GM12892 (cell line): ENCODE measurements around the gene GRK3.

Experiments
- POLR2A ChIP-seq: IDR thresholded peaks from 2 replicates; pipeline ENCODE4 v1.6.1; 2011; ENCODE audit warnings: low read depth, low read length, control low read depth
- POLR2AphosphoS5 ChIP-seq: IDR thresholded peaks from 2 replicates; pipeline ENCODE4 v1.6.1; 2011; ENCODE audit warnings: low read depth, low read length, control low read depth
- TAF1 ChIP-seq: IDR thresholded peaks from 2 replicates; pipeline ENCODE4 v1.6.1; 2011; ENCODE audit warnings: low read depth, mild to moderate bottlenecking, control low read depth, low read length, borderline replicate concordance

GRCh38 chr22:25704701-25705100 is 140.2 kb downstream of the GRK3 start:
- TF ChIP-seq POLR2AphosphoS5 = no peak
- TF ChIP-seq POLR2A = no peak
- no peak for TF ChIP-seq TAF1
